ENCODE measurements around the gene SLC2A9.

SLC2A9 gene

DNA sequence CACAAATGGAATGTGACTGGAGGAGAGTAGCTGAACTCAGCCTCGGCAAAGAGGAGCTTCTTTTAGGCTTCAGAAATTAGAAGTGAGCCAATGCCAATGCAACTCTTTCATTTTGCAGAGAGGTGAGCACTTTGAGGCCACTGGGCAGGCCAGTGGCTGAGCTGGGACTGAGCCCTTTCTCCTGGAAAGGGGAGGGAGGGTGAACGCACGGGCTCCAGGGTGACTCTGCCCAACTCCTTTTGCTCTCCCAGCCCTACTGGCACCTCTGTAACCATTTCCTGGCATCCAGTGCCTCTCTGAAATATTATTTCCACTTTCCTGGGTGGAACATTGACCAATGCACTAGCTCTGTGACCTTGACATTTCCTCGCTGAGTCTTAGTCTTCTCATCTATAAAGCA, 88.1 kb downstream of the SLC2A9 start:
- no peak overlapping the region for H3K9ac ChIP-seq (ENCODE audit: low read depth, low read length, poor library complexity, severe bottlenecking)
- no peak for TF ChIP-seq EZH2phosphoT487 (IDR thresholded peaks at IDR 0.05; ENCODE audit: borderline replicate concordance)
- no peaks in the 10 kb centered on the region for H3K9me3 ChIP-seq (ENCODE audit: insufficient read depth, low read depth, low read length)
- H3F3A ChIP-seq (ENCODE audit: low read depth): no peaks in the 10 kb centered on the region
- H3K4me2 ChIP-seq (ENCODE audit: low read depth, low read length, poor library complexity, severe bottlenecking): no peak overlapping the region
- no peak overlapping the region for H2AFZ ChIP-seq (ENCODE audit: low read length)
- no peaks in the 10 kb centered on the region for H3K9me2 ChIP-seq (replicated peaks; ENCODE audit: low read depth, low read length)
- no peaks in the 10 kb centered on the region for H4K20me1 ChIP-seq (ENCODE audit: insufficient read depth, low read length, poor library complexity, severe bottlenecking)
- no peak overlapping the region for H3K4me3 ChIP-seq (ENCODE audit: low read length, poor library complexity, severe bottlenecking)
- H3K36me3 ChIP-seq (ENCODE audit: insufficient read depth, low read length): no peaks in the 10 kb centered on the region
- H3K79me2 ChIP-seq (ENCODE audit: insufficient read depth, low read length): no peaks in the 10 kb centered on the region
- H3K4me1 ChIP-seq (ENCODE audit: insufficient read depth, low read length, poor library complexity, severe bottlenecking): no peaks in the 10 kb centered on the region
- no peaks in the 10 kb centered on the region for H3K27me3 ChIP-seq (ENCODE audit: insufficient read depth, low read length, poor library complexity, severe bottlenecking)

DNA sequence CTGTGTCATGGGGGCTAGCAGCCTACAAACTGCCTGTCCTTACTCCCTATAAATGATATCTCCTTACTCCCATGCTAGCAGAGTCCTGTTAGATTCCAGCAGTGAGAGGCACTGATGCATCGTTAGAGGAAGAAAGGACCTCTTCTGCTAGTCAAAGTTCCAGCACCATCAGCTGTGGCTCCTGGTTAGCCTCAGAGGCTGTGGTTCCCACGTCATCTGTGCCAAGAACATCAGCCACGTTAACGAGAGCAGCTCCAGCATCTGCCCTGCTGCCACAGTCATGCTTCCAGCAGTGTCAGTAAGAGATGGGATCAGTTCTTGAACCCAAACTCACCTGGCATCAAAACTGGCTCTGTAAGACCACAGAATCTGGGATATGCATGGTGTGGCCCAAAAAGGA, 88.5 kb downstream of the SLC2A9 start:
- H3K79me2 ChIP-seq (ENCODE audit: insufficient read depth, low read length): no peaks in the 10 kb centered on the region
- H3F3A ChIP-seq (ENCODE audit: low read depth): no peaks in the 10 kb centered on the region
- H3K9ac ChIP-seq (ENCODE audit: low read depth, low read length, poor library complexity, severe bottlenecking): no peak overlapping the region
- H3K9me2 ChIP-seq (replicated peaks; ENCODE audit: low read depth, low read length): no peaks in the 10 kb centered on the region
- no peaks in the 10 kb centered on the region for H3K27me3 ChIP-seq (ENCODE audit: insufficient read depth, low read length, poor library complexity, severe bottlenecking)
- TF ChIP-seq, protein P1, sequence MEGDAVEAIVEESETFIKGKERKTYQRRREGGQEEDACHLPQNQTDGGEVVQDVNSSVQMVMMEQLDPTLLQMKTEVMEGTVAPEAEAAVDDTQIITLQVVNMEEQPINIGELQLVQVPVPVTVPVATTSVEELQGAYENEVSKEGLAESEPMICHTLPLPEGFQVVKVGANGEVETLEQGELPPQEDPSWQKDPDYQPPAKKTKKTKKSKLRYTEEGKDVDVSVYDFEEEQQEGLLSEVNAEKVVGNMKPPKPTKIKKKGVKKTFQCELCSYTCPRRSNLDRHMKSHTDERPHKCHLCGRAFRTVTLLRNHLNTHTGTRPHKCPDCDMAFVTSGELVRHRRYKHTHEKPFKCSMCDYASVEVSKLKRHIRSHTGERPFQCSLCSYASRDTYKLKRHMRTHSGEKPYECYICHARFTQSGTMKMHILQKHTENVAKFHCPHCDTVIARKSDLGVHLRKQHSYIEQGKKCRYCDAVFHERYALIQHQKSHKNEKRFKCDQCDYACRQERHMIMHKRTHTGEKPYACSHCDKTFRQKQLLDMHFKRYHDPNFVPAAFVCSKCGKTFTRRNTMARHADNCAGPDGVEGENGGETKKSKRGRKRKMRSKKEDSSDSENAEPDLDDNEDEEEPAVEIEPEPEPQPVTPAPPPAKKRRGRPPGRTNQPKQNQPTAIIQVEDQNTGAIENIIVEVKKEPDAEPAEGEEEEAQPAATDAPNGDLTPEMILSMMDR (conservative IDR thresholded peaks at IDR 0.05; ENCODE audit: low read length): no peak
- no peak for TF ChIP-seq EZH2phosphoT487 (IDR thresholded peaks at IDR 0.05; ENCODE audit: borderline replicate concordance)
- H3K4me1 ChIP-seq (ENCODE audit: insufficient read depth, low read length, poor library complexity, severe bottlenecking): no peaks in the 10 kb centered on the region
- no peak overlapping the region for H3K4me2 ChIP-seq (ENCODE audit: low read depth, low read length, poor library complexity, severe bottlenecking)
- H3K4me3 ChIP-seq (ENCODE audit: low read length, poor library complexity, severe bottlenecking): no peak overlapping the region
- H4K20me1 ChIP-seq (ENCODE audit: insufficient read depth, low read length, poor library complexity, severe bottlenecking): no peaks in the 10 kb centered on the region
- H2AFZ ChIP-seq (ENCODE audit: low read length): no peak overlapping the region
- H3K9me3 ChIP-seq (ENCODE audit: insufficient read depth, low read depth, low read length): no peaks in the 10 kb centered on the region
- no peaks in the 10 kb centered on the region for H3K36me3 ChIP-seq (ENCODE audit: insufficient read depth, low read length)

GRCh38 chr4:9931146-9931545, 90.2 kb downstream of the SLC2A9 start:
- Histone ChIP-seq H4K20me1 (ENCODE audit: insufficient read depth, low read length, poor library complexity, severe bottlenecking) (no peaks in the 10 kb centered on the region), H3F3A (ENCODE audit: low read depth) (no peaks in the 10 kb centered on the region), H3K4me2 (ENCODE audit: low read depth, low read length, poor library complexity, severe bottlenecking) (no peak overlapping the region), H3K9me2 (replicated peaks; ENCODE audit: low read depth, low read length) (no peaks in the 10 kb centered on the region), H2AFZ (ENCODE audit: low read length) (no peak overlapping the region), H3K27me3 (ENCODE audit: insufficient read depth, low read length, poor library complexity, severe bottlenecking) (no peaks in the 10 kb centered on the region), H3K79me2 (ENCODE audit: insufficient read depth, low read length) (no peaks in the 10 kb centered on the region), H3K9me3 (ENCODE audit: insufficient read depth, low read depth, low read length) (no peaks in the 10 kb centered on the region), H3K36me3 (ENCODE audit: insufficient read depth, low read length) (no peaks in the 10 kb centered on the region), H3K4me3 (ENCODE audit: low read length, poor library complexity, severe bottlenecking) (no peak overlapping the region), H3K9ac (ENCODE audit: low read depth, low read length, poor library complexity, severe bottlenecking) (no peak overlapping the region), H3K4me1 (ENCODE audit: insufficient read depth, low read length, poor library complexity, severe bottlenecking) (no peaks in the 10 kb centered on the region)
- no peak for TF ChIP-seq EZH2phosphoT487 (IDR thresholded peaks at IDR 0.05; ENCODE audit: borderline replicate concordance)
- TF ChIP-seq, protein P1 (conservative IDR thresholded peaks at IDR 0.05; ENCODE audit: low read length): no peak

- Histone ChIP-seq H3K4me3 (ENCODE audit: low read length, poor library complexity, severe bottlenecking) (no peak overlapping the region), H3K9ac (ENCODE audit: low read depth, low read length, poor library complexity, severe bottlenecking) (no peak overlapping the region), H3K4me1 (ENCODE audit: insufficient read depth, low read length, poor library complexity, severe bottlenecking) (no peaks in the 10 kb centered on the region), H3K27me3 (ENCODE audit: insufficient read depth, low read length, poor library complexity, severe bottlenecking) (no peaks in the 10 kb centered on the region), H3K79me2 (ENCODE audit: insufficient read depth, low read length) (no peaks in the 10 kb centered on the region), H3K9me3 (ENCODE audit: insufficient read depth, low read depth, low read length) (no peaks in the 10 kb centered on the region), H4K20me1 (ENCODE audit: insufficient read depth, low read length, poor library complexity, severe bottlenecking) (no peaks in the 10 kb centered on the region), H3F3A (ENCODE audit: low read depth) (no peaks in the 10 kb centered on the region), H3K9me2 (replicated peaks; ENCODE audit: low read depth, low read length) (no peaks in the 10 kb centered on the region), H3K4me2 (ENCODE audit: low read depth, low read length, poor library complexity, severe bottlenecking) (no peak overlapping the region), H2AFZ (ENCODE audit: low read length) (no peak overlapping the region), H3K36me3 (ENCODE audit: insufficient read depth, low read length) (no peaks in the 10 kb centered on the region)
- TF ChIP-seq EZH2phosphoT487 (IDR thresholded peaks at IDR 0.05; ENCODE audit: borderline replicate concordance): no peak
- TF ChIP-seq, protein P1 (conservative IDR thresholded peaks at IDR 0.05; ENCODE audit: low read length): no peak
Observed at GRCh38 chr4:9929111-9929510, 92.2 kb downstream of the SLC2A9 start.

All from Loucy (cell line).